Pons (tissue), 1 donor: ENCODE results near the gene C1orf210.

Experiments used
- DNase-seq: peaks from one replicate; pipeline ENCODE4 v3.0.0-alpha.2; 2016; ENCODE audit warnings: low spot score

Gene C1orf210

DNA sequence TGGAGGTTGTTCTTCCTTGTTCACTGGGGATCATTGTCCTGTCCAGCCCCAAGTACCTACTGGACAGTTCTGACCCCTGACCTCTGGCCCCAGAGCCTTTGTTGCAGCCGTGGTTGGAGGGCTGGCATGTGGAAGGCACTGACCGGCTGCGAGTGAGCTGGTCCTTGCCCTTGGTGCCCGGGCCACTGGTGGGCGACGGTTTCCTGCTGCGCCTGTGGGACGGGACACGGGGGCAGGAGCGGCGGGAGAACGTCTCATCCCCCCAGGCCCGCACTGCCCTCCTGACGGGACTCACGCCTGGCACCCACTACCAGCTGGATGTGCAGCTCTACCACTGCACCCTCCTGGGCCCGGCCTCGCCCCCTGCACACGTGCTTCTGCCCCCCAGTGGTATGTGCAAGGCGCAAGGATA lies 26.8 kb upstream of the C1orf210 start:
- no peak for DNase-seq

DNA sequence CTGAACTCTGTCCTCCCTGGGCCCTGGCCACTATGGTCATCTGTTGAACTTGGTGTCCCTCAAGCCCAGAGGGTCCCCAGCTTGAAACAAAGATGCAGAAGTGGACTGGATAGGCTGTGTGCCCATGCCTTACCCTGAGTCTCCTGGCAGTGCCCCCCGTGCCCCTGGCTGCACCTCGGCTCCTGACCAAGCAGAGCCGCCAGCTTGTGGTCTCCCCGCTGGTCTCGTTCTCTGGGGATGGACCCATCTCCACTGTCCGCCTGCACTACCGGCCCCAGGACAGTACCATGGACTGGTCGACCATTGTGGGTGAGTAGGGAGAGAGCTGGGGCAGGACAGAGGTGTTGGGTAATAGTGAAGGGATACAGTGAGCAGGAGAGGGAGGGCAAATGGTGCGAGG lies 26.1 kb upstream of the C1orf210 start:
- DNase-seq: no peak

GRCh38 chr1:43309405-43310025 lies 24.1 kb upstream of the C1orf210 start:
- no peak for DNase-seq

GRCh38 chr1:43308635-43309404 lies 23.4 kb upstream of the C1orf210 start:
- DNase-seq: no peak

DNA sequence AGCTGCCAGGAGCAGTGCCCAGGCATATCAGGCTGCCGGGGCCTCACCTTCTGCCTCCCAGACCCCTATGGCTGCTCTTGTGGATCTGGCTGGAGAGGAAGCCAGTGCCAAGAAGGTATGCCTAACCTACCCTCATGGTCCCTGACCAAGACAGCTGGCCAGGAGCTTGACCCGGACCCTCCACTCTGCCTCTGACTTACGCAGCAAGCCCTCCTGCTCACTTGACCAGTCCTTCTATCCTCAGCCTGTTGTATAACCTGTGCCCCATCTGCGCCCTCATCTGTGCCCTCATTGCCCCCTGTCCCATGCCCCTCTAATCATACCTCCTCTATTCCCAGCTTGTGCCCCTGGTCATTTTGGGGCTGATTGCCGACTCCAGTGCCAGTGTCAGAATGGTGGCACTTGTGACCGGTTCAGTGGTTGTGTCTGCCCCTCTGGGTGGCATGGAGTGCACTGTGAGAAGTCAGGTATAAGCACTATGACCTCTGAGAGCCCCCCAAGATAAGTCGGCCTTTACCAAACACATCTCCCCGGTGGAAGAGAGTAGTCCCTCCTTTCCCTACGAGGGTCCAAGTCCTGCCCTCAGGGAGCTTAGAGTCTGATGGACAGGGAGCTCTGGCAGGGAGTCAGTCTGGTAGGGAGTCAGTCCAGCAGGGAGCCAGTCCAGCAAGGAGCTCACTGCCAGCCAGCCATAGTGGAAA lies 22.2 kb upstream of the C1orf210 start:
- DNase-seq: no peak

DNA sequence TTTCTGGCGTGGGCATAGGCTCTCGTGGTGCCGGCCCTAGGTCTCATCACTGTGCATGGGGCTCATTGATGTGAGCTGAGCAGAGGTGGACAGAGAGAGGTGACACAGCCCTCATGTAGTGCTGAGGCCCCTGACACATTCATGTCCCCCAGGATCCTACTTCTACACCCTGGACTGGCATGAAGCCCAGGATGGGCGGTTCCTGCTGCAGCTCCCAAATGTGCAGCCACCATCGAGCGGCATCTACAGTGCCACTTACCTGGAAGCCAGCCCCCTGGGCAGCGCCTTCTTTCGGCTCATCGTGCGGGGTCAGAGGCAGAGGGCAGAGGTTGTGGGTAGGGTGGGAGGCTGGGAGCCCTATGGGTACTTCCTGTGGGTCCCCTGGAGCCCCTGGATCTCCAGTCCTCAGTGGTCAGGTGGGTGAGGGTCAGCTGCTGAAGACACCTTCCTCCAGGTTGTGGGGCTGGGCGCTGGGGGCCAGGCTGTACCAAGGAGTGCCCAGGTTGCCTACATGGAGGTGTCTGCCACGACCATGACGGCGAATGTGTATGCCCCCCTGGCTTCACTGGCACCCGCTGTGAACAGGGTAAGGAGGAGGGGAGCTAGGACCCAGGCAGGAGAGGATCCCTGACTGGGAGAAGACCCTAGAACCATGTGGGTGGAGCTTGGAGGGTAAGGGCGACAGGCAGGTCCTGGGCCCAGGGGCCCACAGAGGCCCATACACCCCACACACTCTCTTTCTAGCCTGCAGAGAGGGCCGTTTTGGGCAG lies 21.5 kb upstream of the C1orf210 start:
- DNase-seq: no peak

DNA sequence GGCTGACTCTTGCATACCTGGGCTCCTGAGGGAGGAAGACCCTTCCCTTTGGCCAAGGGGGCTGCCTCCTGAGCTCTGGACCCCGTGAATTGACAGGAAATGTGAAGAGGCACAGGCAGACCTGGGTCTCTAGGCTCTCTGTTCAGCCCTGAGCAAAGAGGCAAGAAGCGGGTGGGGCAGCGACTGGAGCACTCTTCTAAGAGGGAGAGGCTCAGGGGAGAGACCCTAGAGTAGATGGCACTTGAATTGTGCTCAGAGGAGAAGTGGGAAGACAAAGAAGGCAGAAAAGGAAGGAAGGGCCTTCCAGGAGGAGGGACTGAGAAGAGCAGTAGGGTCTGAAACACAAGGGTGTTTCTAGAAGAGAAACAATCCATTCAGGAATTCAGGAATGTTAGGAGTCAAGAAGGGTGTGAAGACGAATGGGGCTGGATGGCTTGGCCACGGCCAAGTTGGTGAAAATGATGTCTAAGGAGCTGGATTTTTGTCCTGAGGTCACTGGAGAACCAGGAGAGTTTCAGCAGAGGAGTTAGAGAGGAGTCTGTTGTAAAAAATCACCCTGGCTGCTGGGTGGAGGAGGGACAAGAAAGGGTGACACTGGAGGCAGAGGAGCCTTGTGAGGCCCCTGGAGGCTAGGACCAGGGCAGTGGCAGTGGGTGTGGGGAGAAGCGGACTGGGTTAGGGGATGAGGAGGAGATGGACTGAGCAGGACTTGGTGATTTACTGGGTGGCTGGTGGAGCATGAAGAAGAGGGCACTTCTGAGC lies 20.7 kb upstream of the C1orf210 start:
- DNase-seq: no peak

GRCh38 chr1:43305461-43305860 lies 20.1 kb upstream of the C1orf210 start:
- DNase-seq: no peak

GRCh38 chr1:43304771-43305300 lies 19.5 kb upstream of the C1orf210 start:
- DNase-seq: no peak

DNA sequence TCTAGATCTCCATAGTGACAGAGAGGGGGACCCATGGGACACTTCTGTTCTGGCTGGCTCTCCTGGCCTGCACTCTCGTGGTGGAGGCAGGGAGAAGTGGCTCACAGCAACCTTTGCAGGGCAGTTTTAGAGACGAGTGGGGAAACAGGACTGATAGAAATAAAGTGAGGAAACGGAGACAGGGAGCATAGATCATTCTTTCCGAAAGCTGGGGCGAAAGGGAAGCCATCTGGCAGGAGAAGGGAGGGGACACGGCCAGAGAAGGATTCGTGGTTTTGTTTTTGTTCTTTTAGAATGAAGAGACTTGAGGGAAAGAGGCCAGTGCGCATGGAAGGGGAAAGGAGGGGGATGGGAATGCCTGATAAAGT lies 18.9 kb upstream of the C1orf210 start:
- DNase-seq: no peak

GRCh38 chr1:43303471-43304313 lies 18.3 kb upstream of the C1orf210 start:
- DNase-seq: no peak

GRCh38 chr1:43302721-43303470 lies 17.5 kb upstream of the C1orf210 start:
- DNase-seq: no peak

GRCh38 chr1:43302201-43302600 lies 16.8 kb upstream of the C1orf210 start:
- peak; percentile 70 for DNase-seq

DNA sequence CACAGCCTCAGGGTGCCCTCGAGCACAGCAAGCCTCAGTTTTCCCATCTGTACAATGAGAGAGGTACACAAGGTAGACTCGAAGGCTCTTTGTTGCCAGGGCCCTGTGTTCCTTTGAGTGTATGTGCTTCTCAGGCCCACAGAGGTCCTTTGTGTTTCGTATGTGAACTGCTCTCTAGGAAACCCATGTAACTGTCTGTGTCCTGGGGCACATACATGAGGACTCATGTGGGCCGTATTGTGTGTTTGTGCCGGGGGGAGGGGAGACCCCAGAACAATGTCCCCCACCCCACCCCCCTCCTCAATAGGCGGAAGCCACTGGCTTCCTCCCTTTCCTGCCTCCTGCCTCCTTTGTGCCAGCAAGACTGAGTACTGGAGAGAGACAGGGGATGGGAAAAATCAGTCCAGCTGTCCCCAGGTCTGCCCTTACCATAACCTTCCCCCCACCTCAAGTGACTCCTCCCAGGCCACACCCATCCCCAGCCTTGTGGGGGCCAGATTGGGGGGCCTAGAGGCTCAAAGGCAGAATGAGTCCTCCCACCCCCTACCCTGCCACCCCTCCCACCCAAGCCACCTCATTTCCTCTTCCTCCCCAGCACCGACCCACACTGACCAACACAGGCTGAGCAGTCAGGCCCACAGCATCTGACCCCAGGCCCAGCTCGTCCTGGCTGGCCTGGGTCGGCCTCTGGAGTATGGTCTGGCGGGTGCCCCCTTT lies 15.2 kb upstream of the C1orf210 start, which contains the start of gene TIE1:
Gene TIE1, plus strand, starts transcription at position 605 of the 717 bp plus-strand sequence. Its CDS starts 90 bp downstream, at position 695.
- DNase-seq: no peak

GRCh38 chr1:43299101-43299500 lies 13.7 kb upstream of the C1orf210 start:
- no peak for DNase-seq

- no peak for DNase-seq
These were observed 12.7 kb upstream of the C1orf210 start for GRCh38 chr1:43298055-43298454.

DNA sequence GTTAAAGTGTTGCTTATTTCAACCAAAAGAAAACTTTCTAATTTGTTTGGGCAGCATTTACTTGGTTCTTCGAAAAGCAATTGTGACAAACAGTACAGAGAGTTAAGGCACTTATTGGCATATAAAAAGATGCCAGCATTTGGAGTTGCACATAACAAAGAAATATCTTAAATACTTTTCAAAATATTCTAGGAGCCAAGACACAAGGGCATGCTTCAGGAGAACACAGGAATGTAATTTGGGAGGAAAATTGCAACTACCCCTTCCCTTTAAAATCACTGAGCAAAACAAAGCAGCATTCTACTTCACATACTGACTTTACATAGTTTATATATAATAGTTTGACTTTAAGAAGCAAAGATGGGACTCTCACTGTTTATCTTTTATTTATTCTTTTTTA lies 10.8 kb upstream of the C1orf210 start:
- no peak for DNase-seq

- DNase-seq: no peak
These were observed 9.4 kb upstream of the C1orf210 start for GRCh38 chr1:43294761-43295160.
